Stromal cell of bone marrow (primary cell): ENCODE results near the gene CHD9.

ENCODE experiments used
- DNase-seq: peaks from one replicate; pipeline ENCODE4 v3.0.0-alpha.2; 2012; ENCODE audit warnings: low read depth

The CHD9 gene

DNA sequence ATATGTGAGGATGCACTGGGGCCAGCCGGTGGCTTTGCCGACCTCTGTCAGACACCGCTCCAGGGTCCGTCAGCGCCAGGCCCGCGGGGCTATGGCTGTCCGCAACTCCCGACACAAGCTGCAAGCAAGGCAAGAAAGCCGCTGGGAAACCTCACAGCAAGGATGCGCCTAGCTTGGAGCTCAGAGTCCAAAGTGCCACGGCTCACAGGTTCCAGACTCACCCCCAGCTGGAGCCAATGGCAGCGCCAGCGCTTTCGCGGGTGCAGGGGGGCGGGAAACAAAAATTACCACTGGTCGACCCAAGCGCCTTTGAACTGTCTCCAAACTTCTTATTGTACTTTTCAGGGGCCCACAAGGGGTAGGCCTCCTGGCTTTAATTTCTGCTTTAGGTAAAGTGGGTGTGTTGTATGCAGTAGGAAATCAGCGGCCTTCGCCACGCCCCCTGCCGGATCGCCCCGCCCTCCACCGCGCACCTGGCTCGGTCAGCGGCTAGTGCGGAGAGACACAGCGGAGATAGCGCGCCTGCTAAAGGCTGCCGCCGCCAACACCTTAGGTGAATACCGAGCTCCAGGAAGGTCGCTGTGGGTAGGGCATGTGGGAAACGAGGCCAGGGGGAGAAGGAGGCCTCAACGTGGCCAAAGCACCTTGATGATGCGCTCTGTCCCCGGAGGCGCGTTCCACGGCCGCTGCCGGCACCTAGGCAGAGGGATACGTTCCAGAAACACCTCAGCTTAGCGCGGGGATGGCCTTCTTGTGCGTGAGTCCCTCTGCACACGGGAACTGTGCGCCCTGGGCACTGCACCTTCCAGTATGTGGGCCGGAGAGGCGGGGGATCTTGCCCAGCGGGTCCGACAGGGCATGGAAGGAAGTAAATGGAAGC, 318.4 kb downstream of the CHD9 start:
- no peak for DNase-seq

DNA sequence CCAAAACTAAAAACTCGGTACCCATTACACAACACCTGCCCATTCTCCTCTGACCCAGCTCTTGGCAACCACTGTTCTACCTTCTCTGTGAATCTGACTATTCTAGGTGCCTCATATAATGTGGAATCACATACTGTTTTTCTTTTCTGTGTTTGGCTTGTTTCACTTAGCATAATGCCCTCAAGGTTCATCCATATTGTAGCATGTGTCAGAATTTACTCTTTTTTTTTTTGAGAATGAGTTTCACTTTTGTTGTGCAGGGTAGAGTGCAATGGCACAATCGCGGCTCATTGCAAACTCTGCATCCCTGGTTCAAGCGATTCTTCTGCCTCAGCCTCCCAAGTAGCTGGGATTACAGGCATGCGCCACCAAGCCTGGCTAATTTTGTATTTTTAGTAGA, 320.0 kb downstream of the CHD9 start:
- no peak for DNase-seq

DNA sequence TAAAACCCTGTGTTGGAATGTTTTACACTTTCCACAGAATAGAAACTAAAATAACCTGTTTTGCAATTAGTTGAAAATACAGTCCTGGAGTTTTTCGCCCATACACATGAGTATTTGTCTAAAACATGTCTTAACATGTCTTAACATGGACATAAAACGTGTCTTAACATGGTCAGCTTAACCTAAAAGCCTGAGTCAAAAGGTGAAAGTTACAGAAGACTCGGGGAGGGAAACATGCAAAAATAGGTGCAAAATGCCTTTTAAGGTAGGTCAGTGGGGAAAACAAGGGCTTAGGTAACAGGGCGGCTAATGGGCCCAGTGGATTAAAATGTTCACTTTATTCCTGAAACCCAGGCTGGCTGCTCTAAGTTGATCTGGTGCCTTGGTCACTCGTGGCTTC, 323.3 kb downstream of the CHD9 start:
- DNase-seq: no peak
